Uterus (tissue), 2 donors: ENCODE data around the gene BAIAP2.

ENCODE experiments used
- CTCF ChIP-seq, 4 experiments: fragments of 200-600 bp in 2 of 4; fragments of 450-650 bp in 2 of 4; sonication (generic) in 2 of 4; IDR thresholded peaks; one replicate each; pipeline ENCODE4 v1.5.1; 2016 to 2019; ENCODE audit warnings: antibody characterized with exemption in 4 of 4, mild to moderate bottlenecking in 2 of 4, moderate library complexity in 1 of 4
- POLR2A ChIP-seq, 2 donors: fragments of 450-650 bp; IDR thresholded peaks; one replicate each; pipeline ENCODE4 v1.6.1; 2016; ENCODE audit warnings: antibody characterized with exemption in 2 of 2, mild to moderate bottlenecking in 1 of 2, moderate library complexity in 1 of 2

GRCh38 chr17:81019563-81020442 is 15.1 kb upstream of the BAIAP2 start:
- no peak for TF ChIP-seq CTCF (IDR thresholded peaks at IDR 0.05)
- TF ChIP-seq POLR2A (IDR thresholded peaks at IDR 0.05) = no peak
